GM23338 (cell line): ENCODE measurements around the gene NCDN.

Experiments
- EZH2 ChIP-seq: fragments of 200-600 bp; sonication (generic); IDR thresholded peaks from one replicate; pipeline ENCODE4 v1.8.0; 2017; ENCODE audit warnings: antibody characterized with exemption, mild to moderate bottlenecking, low read depth; ENCODE audit not compliant: unreplicated experiment
- POLR2AphosphoS5 ChIP-seq: IDR thresholded peaks from 2 replicates; pipeline ENCODE4 v1.6.1; 2016; ENCODE audit warnings: antibody characterized with exemption, low read depth
- STAT1 ChIP-seq: IDR thresholded peaks from one replicate; pipeline ENCODE4 v1.6.1; 2016; ENCODE audit warnings: antibody characterized with exemption; ENCODE audit not compliant: unreplicated experiment
- TF ChIP-seq, protein P1 (sequence below), 2 experiments: fragments of 200-600 bp in 1 of 2; sonication (generic) in 1 of 2; conservative IDR thresholded peaks; 2 replicates each; pipeline versions ENCODE4 v1.5.1 to v1.6.1; 2016 to 2017; ENCODE audit warnings: antibody characterized with exemption in 2 of 2, low read depth in 2 of 2, mild to moderate bottlenecking in 2 of 2, moderate library complexity in 1 of 2

DNA sequence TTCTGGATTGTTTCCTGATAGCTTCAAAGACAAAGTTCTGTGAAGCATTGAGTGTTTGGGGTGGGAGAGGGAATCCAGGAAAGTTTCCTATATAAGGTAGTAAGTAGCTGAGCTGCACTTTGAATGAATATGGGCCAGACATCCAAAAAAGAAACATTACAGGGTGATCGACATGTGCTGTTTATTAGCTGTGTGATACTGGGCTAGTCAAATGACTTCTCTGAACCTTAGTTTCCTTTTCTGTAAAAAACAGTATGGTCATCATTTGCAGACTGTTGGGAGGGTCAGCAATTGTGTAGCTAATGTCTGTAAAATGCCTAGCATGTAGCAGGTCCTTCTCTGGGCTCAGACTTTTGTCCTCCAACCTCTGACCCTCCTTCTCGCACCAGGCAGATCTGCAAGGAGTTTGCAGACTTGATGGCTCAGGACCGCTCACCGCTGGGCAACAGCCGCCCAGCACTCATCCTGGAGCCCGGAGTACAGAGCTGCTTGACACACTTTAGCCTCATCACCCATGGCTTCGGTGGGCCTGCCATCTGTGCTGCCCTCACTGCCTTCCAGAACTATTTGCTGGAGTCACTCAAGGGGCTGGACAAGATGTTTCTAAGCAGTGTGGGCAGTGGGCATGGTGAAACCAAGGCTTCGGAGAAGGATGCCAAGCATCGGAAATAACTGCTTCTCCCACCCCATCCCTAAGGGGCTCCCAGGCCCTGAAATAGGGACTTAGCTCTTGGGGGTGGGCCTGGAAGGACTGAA lies 36.6 kb downstream of the NCDN start:
- TF ChIP-seq, protein P1, sequence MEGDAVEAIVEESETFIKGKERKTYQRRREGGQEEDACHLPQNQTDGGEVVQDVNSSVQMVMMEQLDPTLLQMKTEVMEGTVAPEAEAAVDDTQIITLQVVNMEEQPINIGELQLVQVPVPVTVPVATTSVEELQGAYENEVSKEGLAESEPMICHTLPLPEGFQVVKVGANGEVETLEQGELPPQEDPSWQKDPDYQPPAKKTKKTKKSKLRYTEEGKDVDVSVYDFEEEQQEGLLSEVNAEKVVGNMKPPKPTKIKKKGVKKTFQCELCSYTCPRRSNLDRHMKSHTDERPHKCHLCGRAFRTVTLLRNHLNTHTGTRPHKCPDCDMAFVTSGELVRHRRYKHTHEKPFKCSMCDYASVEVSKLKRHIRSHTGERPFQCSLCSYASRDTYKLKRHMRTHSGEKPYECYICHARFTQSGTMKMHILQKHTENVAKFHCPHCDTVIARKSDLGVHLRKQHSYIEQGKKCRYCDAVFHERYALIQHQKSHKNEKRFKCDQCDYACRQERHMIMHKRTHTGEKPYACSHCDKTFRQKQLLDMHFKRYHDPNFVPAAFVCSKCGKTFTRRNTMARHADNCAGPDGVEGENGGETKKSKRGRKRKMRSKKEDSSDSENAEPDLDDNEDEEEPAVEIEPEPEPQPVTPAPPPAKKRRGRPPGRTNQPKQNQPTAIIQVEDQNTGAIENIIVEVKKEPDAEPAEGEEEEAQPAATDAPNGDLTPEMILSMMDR (conservative IDR thresholded peaks at IDR 0.05; ENCODE audit: low read depth in 2 of 2): no peak
- TF ChIP-seq STAT1 (no peak), EZH2 (no peak), POLR2AphosphoS5 (no peak)
